ENCODE measurements around the gene KLHDC8A.
"Not testable (repeated sequence)": the region's sequence is repeated elsewhere in the genome, so short reads cannot be mapped to it uniquely, and the experiment has no call there.

The KLHDC8A gene

DNA sequence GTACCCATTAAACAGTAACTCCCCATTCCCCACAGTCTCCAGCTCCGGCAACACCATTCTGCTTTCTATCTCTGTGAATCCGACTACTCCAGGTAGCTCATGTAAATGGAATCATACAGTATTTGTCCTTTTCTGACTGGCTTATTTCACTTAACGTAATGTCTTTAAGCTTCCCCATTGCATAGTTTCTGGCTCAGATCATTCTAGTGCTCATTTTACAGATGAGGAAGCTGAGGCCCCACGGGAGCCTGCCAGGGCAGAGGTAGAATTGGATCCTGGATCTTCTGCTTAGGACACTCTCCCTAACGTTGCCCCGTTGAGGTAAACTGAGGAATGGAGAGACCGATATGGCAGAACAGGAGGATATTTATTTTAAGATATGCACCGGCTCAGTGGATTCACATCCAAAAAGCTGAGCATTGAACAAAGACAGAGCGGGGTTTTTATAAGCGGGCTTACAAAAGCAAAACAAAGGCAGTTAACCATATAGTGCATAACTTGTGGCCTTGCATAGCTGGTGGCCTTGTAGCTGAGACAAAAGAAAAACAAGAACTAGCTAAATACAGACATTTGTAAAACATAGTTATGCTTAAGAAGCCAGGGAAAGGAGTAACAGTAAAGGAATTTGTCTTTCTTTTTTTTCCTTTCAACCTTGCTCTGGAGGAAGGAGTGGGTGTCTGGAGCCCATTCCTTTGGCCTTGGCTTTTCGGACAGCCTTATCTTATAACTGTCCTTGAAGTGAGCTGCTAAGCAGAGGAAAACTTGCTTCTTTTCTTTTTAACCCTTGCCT lies 15.3 kb upstream of the KLHDC8A start:
- DNase-seq (ENCODE audit: low read depth in 2 of 3, low spot score in 2 of 3) = no peak

DNA sequence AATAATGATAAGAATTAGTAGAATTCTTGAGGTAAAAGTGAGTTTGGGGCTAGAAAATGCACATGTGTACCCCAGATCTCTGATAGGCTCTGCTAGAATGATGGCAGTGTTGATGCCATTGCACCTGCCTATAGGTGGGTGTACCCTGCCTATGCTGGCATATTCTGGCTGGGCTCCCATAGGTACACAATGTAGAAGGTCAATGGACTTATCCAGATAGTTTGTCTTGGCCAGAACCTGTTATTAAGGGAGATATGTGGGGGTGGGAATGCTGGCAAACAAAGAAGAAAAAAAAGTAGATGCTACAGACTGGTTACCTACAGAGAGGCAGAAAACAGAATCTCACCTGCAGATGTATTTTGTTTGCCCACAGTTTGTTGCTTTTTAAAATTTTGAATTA lies 14.1 kb upstream of the KLHDC8A start:
- no peak for DNase-seq (ENCODE audit: low read depth in 2 of 3, low spot score in 2 of 3)

DNA sequence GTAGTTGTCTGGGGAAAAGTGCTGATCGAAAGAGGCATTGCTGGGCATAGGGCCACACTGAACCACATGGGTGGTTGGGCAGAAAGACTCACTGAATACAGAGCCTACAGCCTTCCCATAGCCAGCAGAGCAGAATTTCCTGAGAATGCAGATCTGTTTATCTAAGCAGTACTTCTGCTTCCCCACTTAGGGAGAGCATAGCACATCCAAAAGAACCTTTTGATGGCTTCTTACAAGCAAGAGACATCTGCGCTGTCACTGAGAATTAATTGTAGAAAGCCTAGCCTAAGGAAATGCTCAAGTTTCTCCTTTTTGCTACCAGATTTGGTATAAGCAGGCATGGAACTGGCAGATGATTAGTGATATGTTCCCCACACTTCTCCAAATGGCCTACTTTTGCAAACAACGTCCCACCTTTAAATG lies 13.0 kb upstream of the KLHDC8A start:
- DNase-seq (ENCODE audit: low read depth in 2 of 3, low spot score in 2 of 3) = no peak

DNA sequence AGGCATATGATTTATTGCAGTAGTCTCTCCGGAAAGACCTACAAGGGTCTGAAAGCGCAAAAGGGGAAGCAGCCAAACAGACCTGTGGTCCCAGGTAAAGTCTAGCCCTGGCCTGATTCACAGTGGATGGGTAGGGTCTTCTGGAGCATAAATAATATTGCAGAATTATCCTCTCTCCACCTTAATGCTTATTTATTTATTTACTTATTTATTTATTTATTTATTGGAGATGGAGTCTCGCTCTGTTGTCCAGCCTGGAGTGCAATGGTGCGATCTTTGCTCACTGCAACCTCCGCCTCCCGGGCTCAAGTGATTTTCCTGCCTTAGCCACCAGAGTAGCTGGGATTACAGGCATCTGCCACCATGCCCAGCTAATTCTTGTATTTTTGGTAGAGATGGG lies 11.8 kb upstream of the KLHDC8A start:
- DNase-seq (ENCODE audit: low read depth in 2 of 3, low spot score in 2 of 3) = no peak

DNA sequence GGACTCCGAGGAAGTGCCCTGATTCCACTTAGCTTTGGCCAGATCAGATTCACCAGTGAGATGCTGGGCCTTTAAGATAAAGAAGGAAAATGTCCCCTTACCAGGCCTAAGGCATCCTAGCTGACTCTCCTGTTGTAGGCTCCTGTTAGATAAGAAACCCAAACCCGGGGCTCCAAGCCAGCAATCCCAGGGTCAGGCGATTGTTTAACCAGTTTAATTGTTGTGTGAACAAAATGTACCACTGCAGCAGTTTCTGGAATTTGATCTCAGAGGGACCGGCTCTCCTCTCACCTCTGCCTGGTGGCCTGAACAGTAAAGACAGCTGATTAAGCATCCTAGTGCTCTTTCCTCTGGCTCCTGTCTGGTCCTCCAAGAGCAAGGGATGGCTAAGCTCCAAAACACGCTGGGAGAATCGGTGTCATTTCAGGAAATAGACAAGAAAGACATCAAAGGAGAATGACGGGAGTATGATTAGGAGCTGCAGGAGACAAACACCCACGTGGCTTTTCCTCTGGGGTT lies 9.3 kb upstream of the KLHDC8A start:
- no peak for DNase-seq (ENCODE audit: low read depth in 2 of 3, low spot score in 2 of 3)

DNA sequence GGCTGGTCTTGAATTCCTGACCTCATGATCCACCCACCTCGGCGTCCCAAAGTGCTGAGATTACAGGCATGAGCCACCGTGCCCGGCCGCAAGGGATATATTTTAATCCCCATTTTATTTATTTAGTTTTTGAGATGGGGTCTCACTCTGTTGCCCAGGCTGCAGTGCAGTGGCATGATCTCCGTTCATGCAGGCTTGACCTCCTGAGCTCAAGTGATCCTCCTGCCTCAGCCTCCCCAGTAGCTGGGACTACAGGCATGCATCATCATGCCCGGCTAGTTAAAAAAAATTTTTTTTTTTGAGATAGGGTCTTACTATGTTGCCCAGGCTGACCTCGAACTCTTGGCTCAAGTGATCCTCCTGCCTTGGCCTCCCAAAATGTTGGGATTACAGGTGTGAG lies 8.4 kb upstream of the KLHDC8A start:
- not testable (repeated sequence) for DNase-seq (ENCODE audit: low read depth in 2 of 3, low spot score in 2 of 3)

DNA sequence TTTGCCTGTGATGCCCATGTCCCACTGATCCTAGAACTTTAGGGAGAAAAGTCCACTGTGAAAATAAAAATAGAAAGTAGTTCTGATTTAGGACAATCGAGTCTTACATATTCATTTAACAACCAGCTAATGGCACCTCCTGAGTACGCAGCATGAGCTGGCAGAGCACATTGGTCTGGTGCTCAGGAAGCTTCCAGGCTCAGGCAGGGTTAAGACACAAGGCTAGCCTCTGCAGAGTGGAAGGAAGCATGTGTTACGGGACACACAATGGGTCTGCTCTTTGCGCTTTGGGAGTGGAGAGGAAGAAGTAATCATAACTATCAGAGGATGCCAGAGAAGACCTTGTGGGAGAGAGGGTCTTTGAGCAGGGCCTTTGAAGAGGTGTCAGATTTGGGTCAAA lies 4.2 kb upstream of the KLHDC8A start:
- no peak for DNase-seq (ENCODE audit: low read depth in 2 of 3, low spot score in 2 of 3)

DNA sequence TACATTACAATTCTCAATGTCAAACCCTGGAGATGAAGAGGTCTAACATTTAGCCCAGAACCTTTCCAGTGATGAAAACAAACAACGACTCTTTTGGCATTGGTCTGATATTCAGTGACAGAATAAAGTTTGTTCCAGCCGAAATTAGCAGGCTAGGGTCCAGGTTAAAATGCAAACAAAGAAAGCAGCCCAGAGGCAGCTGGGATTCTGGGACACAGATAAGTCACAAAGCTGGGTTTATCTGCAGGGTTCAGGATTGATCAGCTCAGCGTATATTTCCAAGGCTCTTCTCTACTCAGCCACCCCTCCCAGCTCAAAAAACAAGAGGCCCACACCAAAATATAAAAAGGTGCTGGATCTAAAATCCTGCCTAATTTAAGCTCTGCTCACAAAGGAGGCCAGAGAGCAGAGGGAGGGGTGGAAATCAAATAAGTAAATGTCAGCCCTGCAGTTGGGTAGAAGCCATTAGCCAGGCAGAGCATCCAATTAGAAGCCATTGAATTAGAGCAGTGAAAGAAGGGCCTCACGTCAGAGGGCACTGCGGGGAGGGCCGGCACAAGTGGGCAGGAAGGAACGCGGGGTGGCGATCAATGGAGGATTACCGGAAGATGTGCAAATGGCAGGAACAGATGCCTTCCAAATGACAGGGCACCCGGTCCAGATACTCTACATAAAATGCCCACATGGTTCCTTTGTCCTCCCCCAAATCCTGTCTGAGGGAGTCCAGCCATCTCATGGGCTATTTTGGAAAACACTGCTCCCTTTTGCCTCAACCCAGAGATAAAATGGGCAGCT lies 3.2 kb upstream of the KLHDC8A start:
- no peak for DNase-seq (ENCODE audit: low read depth in 2 of 3, low spot score in 2 of 3)

DNA sequence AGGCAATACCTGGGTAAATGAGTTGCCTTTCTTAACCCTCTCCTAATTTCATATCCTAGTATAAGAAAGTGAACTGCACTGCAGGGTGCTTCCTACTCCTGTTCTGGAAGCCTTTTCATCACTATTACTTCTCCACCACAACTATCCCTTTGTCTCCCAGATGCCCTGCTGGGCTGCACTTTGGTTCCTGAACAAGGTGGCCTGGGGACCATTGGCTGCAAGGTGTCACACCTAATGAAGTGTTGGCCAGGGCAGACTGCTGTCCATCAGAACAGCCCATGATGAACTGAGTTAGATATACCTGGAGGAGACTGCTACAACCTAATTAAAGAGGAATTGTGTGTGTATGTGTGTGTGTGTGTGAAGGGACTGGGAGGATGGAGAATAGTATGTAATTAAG lies 1.9 kb upstream of the KLHDC8A start:
- DNase-seq (ENCODE audit: low read depth in 2 of 3, low spot score in 2 of 3) = no peak

DNA sequence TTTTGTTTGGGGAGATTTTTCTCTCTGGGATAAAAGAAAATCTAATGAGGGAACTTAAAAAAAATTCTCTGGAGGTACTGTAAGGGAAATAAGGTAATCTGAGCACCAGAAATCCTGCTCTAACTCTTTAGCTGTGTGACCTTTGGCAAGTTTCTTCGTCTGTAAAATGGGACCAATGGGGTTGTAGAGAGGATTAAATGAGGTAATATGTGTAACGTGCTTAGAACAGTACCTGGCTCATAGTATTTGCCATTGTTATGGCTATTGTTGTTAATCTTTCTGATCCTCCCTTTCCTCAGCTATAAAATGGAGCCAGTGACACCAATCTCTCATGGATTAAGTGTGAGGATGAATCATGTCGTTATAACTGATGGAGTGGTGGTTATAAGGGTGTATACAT lies 845 bp upstream of the KLHDC8A start:
- no peak for DNase-seq (ENCODE audit: low read depth in 2 of 3, low spot score in 2 of 3)

DNA sequence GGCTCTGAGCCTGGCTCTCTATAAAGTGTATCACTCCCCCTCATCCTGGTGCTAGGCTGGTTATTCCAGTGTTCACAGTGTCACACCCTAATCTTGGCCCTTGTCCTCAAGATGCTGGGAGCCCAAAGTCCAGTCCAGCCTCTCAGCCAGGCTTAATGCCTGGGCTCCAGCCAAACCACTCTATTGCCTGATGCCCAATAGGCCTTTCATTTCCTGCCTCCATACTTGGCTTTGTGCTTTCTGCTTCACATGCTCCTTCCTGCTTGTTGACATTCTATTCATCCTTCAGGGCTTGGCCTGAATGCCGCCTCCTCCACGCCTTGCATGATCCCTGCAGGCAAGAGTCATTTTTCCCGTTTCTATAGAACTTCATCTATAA lies 1.7 kb downstream of the KLHDC8A start:
- DNase-seq (ENCODE audit: low read depth in 2 of 3, low spot score in 2 of 3) = no peak

DNA sequence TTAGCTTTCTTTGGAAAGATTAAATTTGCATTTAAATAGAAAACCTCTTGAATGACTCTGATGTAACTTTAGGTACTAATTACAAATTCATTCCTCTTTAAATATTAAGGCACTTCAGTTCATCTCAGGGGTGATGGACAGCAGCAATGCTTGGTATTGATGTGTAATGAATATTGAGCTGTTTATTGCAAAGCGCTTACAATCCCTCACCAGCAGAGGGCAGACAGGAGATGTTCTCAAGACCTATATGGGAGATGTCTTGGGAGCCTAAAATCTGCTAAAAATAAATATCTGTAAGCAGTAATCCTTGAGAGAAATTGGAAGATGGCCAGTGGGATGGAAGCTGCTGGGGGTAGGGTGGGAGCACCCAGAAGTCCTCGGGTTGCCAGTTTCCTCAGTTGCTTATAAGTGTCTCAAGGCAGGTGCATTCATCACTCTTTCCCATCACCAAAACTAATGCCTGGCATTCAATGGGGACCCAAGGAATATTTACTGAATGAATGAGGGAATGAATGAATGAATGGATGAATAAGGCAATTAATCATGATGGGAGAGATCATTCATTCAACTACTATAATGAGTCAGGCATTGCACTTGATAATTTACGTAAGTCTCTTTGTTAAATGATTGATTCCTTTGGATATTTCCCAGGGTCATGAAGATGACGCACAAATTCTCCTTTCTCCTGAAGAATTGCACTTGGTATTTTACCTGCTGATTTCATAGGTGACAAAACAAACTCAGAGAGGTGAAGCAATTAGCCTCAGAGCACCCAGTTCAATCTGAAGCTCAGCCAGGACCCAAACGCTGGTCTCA lies 2.3 kb downstream of the KLHDC8A start:
- peak in 1 of 3 experiments; percentile 19 for DNase-seq (ENCODE audit: low read depth in 2 of 3, low spot score in 2 of 3)

DNA sequence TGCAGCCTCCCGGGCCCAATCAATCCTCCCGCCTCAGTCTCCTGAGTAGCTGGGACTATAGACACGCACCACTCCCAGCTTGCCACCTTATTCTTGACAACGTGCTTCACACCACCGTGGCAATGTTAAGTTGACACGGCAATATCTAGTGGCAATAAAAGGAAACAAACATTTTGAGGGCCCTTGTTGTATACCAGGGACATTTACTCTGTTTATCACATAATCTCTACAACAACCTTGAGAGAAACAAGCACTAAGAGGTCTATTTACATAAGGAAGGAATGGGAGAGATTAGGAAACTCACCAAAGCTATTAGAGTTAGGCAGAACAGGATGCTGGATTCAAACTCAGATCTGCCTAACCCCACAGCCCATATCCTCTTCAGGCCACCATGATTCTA lies 3.1 kb downstream of the KLHDC8A start:
- DNase-seq (ENCODE audit: low read depth in 2 of 3, low spot score in 2 of 3) = no peak

DNA sequence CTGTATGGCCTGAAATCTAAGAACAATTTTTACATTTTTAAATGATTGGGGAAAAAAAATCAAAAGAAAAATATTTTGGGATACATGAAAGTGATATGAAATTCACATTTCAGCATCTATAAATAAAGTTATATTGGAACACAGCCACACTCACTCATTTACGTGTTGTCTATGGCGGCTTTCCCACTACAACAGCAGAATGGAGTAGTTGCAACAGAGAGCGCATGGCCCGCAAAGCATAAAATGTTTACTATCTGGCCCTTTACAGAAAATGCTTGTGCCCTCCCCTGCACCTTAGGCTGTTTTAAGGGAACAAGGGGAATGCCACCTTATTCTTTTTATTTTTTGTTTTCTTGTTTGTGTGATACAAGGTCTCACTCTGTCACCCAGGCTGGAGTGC lies 3.5 kb downstream of the KLHDC8A start:
- no peak for DNase-seq (ENCODE audit: low read depth in 2 of 3, low spot score in 2 of 3)

DNA sequence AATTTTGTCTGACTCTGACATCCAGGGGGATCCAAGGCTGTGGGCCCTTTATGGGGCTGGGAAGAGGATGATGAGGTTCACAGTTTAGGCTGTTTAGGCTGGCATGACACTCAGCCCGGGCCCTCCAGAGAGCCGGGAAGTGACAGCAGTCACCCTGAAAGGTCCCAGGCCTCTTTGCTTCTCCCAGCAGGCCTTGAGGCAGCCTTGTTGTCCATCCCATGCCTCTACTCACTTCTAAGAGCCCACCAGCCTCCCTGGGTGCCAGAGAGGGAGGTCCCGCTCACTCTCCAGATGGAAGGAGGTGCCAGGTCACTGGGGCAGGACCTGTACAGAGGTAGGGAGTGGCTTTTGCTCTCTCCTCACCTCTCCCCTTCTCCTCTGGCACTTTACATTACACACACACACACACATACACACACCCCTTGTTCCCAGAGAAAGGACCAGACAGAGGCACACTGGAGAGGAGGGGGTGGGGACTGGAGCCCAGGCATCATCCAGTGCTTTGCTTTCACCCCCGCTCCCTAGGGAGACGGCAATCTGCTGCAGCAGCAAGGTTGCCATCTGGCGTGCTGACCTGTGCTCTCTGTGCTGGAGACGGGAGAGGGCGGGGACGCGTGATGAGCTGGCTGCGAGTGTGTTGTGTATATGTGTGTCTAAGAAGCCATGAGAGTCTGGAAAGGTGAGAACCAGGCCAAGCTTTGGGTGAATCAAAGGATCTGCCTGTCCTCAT lies 4.6 kb downstream of the KLHDC8A start:
- no peak for DNase-seq (ENCODE audit: low read depth in 2 of 3, low spot score in 2 of 3)

DNA sequence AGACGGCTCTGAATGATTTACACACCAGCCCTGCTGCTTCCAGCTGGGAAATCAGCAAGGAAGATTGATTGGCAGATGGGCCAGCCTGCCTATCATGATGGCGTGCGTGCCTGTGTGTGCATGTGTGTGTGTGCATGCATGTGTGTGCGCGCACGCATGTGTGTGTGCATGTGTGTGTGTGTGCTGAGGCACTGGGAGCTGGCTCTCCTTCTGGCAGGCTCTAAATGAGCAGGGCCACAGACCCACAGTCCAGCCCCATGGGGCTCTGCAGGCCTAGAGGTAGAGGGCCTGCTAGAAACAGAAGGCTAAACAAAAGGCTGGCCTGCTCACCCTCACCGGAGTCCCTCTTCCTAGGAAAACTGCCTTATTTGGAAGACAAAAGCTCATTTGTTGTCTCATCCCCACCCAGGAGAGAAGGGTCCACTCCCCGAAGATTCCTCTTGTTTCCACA lies 6.0 kb downstream of the KLHDC8A start:
- no peak for DNase-seq (ENCODE audit: low read depth in 2 of 3, low spot score in 2 of 3)

DNA sequence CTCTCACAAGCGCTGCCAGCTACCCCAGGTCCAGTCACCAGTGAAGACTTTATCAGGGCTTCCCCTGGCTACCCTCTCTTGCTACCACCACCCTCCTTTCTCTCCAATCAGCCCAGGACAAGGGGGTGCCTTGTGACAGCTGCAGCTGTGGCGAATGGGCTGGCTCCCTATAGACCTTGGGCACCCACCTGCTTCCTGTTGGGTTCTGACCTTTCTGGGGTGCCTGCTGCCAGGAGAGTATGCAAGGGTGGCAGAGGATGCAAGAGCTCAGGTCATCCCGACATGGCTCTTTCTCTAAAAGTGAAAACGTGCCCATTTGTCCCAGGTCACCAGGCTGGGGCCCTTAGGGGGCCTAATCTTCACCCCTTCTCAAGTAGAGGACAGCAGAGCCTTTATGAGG lies 6.6 kb downstream of the KLHDC8A start:
- no peak for DNase-seq (ENCODE audit: low read depth in 2 of 3, low spot score in 2 of 3)

DNA sequence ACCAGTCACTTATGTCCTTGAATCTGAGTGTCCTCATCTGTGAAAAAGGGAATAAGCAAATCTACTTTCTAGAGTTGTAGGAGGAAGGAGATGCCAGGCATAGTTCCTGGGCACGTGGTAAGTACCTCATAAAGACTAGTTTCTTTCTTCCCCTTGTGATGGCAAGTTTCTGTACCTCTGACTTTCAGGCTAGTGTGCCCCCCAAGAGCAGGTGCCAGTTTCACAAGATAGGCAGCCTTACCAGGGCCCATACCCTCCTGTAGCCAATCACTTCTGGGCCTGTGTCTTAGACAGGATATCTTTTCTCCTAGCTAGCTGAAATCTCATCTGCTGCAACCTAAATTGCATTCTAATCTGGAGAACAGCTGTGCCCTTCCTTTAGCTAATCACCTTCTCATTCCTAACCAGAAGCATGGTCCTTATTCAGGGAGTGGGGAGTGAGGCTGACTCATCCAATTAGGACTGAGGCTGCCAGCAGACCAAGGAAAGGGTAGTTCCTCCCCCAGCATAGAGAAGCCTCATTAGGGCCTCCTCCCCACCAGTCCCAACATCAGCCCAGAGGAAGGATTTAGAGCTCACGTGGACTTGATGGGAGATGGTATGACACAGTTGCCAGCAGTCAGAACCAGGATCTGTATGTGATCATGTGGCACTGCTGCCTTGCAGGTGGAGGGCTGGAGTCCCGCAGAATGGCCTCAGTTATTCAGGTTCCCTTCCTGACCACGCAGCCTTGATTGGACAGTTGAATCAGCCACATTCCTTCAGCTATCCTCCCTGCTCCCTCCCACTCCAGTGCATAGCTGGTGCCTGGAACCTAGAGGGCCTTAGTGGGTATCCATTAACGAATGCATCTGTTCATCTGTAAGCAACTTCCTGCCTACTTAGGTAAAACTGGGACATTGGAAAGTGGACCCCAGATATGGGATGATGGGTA lies 7.9 kb downstream of the KLHDC8A start:
- DNase-seq (ENCODE audit: low read depth in 2 of 3, low spot score in 2 of 3) = no peak

DNA sequence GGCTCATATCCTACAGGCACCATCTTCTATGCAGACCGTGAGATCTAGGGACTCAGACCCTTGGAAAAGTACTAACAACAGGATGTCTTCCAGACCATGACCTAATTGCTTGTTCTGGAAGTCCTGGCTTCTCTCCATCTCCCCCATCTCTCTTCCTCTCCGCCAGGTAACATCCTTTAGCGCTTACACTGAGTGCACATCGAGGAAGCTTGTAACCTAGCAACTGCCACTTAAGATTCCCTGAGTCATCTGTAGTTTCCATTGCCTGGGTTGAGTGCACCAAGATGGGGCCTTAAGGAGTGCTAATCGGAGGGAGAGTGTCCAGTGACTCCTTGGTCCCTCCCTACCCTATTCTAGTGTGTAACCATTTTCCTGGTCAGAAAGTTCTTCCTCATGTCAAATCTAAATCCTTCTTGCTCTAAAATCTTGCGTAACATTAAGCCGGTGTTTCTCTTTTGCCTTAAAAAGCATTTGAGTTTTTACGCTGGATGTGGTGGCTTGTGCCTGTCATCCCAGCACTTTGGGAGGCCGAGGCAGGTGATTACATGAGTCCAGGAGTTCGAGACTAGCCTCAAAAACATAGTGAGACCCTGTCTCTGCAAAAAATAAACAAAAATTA lies 9.7 kb downstream of the KLHDC8A start:
- no peak for DNase-seq (ENCODE audit: low read depth in 2 of 3, low spot score in 2 of 3)

All from activated CD8-positive, alpha-beta memory T cell treated with anti-CD3 and anti-CD28 coated beads for 48 hours (primary cell).